ENCODE measurements around the gene SLC43A1.

Gene SLC43A1

DNA sequence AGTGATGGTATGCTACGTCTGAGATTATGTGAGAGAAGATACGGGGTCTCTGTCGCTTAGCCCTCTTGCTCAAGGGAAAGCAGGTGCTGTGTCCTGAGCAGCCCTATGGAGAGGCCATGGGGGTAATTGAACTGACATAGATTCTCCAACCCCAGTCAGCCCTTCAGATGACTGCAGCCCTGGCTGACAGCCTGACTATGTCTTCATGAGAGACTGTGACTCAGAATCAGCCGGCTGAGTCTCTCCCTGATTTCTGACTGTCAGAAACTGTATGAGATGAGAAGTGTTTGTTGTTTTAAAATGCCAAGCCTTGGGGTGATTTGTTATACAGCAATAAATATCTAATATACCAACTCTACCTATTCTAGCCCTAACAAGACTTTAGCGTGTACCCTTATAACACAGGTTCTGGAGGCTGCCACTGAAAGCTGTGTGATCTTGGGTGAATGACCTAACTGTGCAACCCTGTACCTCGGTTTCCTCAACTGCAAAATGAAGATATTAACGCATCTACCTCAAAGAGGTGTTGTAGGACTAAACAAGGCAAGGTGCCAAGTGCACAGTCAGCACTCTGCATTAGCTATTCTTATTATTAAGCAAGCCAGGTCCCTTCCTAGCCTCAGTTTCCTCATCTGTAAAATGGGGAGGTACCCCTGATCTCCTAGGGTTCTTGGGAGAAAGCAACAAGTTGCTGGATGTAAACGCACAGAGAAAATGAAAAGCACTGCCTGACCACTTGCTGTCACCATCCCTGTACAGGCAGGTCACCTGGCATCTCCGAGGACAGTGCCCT is 24.9 kb downstream of the SLC43A1 start:
- no peak for DNase-seq (ENCODE audit: low spot score)
- Histone ChIP-seq H3K4me3 (ENCODE audit: severe bottlenecking) (no peak overlapping the region), H3K27ac (ENCODE audit: poor library complexity, severe bottlenecking) (no peak overlapping the region), H3K4me1 (ENCODE audit: insufficient read depth, poor library complexity, severe bottlenecking) (no peaks in the 10 kb centered on the region), H3K9me3 (ENCODE audit: severe bottlenecking) (no peaks in the 10 kb centered on the region), H3K27me3 (ENCODE audit: insufficient read depth, poor library complexity, severe bottlenecking) (no peaks in the 10 kb centered on the region), H3K36me3 (ENCODE audit: low read depth) (no peaks in the 10 kb centered on the region)
- ATAC-seq (ENCODE audit: low read depth), result peak; percentile 52; the same call in 1 of the 3 replicates
- TF ChIP-seq, protein P1, sequence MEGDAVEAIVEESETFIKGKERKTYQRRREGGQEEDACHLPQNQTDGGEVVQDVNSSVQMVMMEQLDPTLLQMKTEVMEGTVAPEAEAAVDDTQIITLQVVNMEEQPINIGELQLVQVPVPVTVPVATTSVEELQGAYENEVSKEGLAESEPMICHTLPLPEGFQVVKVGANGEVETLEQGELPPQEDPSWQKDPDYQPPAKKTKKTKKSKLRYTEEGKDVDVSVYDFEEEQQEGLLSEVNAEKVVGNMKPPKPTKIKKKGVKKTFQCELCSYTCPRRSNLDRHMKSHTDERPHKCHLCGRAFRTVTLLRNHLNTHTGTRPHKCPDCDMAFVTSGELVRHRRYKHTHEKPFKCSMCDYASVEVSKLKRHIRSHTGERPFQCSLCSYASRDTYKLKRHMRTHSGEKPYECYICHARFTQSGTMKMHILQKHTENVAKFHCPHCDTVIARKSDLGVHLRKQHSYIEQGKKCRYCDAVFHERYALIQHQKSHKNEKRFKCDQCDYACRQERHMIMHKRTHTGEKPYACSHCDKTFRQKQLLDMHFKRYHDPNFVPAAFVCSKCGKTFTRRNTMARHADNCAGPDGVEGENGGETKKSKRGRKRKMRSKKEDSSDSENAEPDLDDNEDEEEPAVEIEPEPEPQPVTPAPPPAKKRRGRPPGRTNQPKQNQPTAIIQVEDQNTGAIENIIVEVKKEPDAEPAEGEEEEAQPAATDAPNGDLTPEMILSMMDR (IDR thresholded peaks at IDR 0.05; ENCODE audit: poor library complexity, severe bottlenecking), result no peak

DNA sequence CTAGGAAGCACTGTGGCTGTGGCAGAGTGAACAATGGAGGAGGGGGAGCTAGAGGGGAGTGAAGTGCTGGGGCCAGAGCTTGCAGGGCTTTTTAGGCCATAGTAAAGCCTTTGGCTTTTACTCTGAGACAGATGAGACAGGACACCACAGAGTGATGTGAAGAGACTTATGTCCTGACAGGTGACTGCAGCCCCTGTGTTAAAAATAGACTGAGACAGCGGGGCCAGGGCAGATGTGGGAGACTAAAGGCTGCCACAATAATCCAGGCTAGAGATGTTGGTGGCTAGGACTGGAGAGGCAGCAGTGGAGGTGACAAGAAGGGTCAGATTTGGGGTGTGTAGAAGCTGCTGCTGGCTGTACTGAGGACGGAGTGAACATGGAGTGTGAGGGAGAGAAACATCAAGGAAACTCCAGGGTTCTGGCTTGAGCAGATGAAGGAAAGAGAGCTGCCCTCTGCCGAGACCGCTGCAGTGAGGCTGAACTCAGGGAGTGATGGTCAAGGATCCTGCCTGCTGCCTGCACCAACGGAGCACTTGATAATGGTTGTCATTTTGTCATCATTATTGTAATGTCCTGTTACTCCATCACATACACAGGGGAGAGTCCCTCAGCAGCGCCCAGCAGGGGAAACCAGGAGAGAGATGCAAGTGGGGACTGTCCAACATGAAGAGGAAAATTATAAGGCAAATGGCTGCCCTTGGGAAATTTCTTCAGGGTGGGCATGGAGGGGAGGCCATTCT is 27.4 kb downstream of the SLC43A1 start:
- H3K9me3 ChIP-seq (ENCODE audit: severe bottlenecking), result no peaks in the 10 kb centered on the region
- no peaks in the 10 kb centered on the region for H3K36me3 ChIP-seq (ENCODE audit: low read depth)
- DNase-seq (ENCODE audit: low spot score), result no peak
- no peak overlapping the region for H3K4me3 ChIP-seq (ENCODE audit: severe bottlenecking)
- no peak overlapping the region for H3K27ac ChIP-seq (ENCODE audit: poor library complexity, severe bottlenecking)
- no peaks in the 10 kb centered on the region for H3K4me1 ChIP-seq (ENCODE audit: insufficient read depth, poor library complexity, severe bottlenecking)
- TF ChIP-seq, protein P1 (IDR thresholded peaks at IDR 0.05; ENCODE audit: poor library complexity, severe bottlenecking), result no peak
- H3K27me3 ChIP-seq (ENCODE audit: insufficient read depth, poor library complexity, severe bottlenecking), result peaks cover 8% of the 10 kb centered on the region
- ATAC-seq (ENCODE audit: low read depth), result no peak

DNA sequence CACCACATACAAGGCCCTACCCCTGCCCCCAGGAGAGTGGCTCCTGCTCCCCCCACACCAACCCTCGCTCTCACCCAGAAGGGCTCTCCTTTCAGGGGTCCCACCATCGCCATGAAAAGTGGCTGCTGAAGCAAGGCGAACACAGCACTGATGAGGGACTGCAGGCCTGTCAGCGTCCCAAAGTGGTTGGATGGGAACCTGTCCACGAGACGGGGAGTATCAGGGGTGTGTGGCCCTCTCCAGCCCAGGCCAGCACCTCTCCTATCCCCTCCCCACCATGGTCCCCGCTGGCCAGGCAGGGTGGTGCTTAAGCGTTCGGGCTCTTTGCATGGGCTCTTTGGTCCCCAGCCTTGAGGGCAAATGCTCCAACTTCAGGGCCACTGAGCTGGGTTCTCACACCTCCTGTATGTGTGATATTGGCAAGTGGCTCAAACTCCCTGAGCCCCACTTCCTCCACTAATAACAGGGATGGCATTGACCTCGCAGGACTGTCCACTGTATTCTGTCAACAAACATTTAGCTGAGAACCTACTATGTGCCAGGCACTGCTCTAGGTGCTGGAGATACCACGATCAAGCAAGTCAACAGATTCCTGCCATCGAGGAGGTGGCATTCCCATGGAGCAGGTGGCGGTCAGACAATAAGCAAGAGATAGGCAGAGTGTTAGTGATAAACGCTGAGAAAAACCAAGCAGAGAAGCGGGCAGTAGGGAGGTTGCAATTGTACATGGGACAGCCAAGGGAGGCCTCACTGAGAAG is 28.3 kb downstream of the SLC43A1 start:
- Histone ChIP-seq H3K4me1 (ENCODE audit: insufficient read depth, poor library complexity, severe bottlenecking) (no peaks in the 10 kb centered on the region), H3K27me3 (ENCODE audit: insufficient read depth, poor library complexity, severe bottlenecking) (peaks cover 17% of the 10 kb centered on the region), H3K4me3 (ENCODE audit: severe bottlenecking) (no peak overlapping the region), H3K36me3 (ENCODE audit: low read depth) (no peaks in the 10 kb centered on the region), H3K27ac (ENCODE audit: poor library complexity, severe bottlenecking) (no peak overlapping the region), H3K9me3 (ENCODE audit: severe bottlenecking) (no peaks in the 10 kb centered on the region)
- TF ChIP-seq, protein P1 (IDR thresholded peaks at IDR 0.05; ENCODE audit: poor library complexity, severe bottlenecking), result no peak
- DNase-seq (ENCODE audit: low spot score), result no peak
- ATAC-seq (ENCODE audit: low read depth), result no peak

DNA sequence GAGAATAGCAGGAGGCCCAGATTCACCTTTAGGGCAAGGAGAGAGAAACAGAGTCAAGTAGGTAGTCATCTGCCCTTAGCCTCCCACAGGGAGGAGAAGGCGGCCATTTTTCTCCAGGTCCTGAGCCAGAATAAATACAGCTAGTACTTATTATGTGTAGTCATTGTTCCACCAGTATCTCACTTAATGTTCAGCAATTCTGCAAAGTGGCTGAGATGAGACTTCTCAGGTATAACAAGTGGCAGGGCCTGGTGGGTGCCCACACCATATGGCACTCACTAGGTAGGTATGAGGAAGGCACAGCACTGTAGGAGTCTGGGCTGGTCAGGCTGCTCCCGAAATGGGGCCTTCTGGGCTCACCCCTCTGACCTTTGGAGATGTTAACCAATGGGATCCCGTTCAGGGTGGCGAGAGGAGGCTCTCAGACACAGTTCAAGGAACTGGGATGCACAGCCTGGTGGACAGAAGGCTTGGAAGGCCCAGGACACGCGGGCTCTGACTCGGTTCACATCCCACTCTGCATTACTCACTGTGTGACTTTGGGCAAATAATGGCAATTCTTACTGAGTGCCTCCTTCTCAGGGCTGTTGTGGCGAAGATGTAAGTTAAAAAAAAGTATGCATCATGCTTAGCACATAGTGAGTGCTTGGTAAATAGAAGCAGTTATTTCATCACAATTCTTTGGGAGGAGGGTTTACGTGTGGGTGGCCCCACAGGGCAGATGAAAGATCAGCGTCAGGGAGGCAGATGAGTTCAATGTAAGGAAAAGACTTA is 30.1 kb downstream of the SLC43A1 start:
- Histone ChIP-seq H3K4me1 (ENCODE audit: insufficient read depth, poor library complexity, severe bottlenecking) (no peaks in the 10 kb centered on the region), H3K9me3 (ENCODE audit: severe bottlenecking) (no peaks in the 10 kb centered on the region), H3K36me3 (ENCODE audit: low read depth) (no peaks in the 10 kb centered on the region), H3K27me3 (ENCODE audit: insufficient read depth, poor library complexity, severe bottlenecking) (peaks cover 27% of the 10 kb centered on the region), H3K4me3 (ENCODE audit: severe bottlenecking) (no peak overlapping the region), H3K27ac (ENCODE audit: poor library complexity, severe bottlenecking) (no peak overlapping the region)
- ATAC-seq (ENCODE audit: low read depth) (no peak), DNase-seq (ENCODE audit: low spot score) (no peak)
- TF ChIP-seq, protein P1 (IDR thresholded peaks at IDR 0.05; ENCODE audit: poor library complexity, severe bottlenecking), result no peak
